Ishikawa (cell line): ENCODE data around the gene WDR46.

Experiments
- CEBPB ChIP-seq: IDR thresholded peaks from 2 replicates; pipeline ENCODE4 v1.6.1; 2012
- EGR1 ChIP-seq: IDR thresholded peaks from 2 replicates; pipeline ENCODE4 v1.6.1; 2012
- EP300 ChIP-seq: IDR thresholded peaks from 2 replicates; pipeline ENCODE4 v1.6.1; 2012; ENCODE audit warnings: borderline replicate concordance
- RAD21 ChIP-seq: IDR thresholded peaks from 2 replicates; pipeline ENCODE4 v1.6.1; 2012; ENCODE audit warnings: low read depth
- TAF1 ChIP-seq: IDR thresholded peaks from 2 replicates; pipeline ENCODE4 v1.6.1; 2012; ENCODE audit warnings: low read depth, mild to moderate bottlenecking
- USF1 ChIP-seq: IDR thresholded peaks from 2 replicates; pipeline ENCODE4 v1.6.1; 2012
- YY1 ChIP-seq: IDR thresholded peaks from 2 replicates; pipeline ENCODE4 v1.6.1; 2012; ENCODE audit warnings: low read depth
- ZBTB7A ChIP-seq: IDR thresholded peaks from 2 replicates; pipeline ENCODE4 v1.6.1; 2012; ENCODE audit warnings: low read depth

- TF ChIP-seq TAF1 (no peak), RAD21 (no peak), ZBTB7A (no peak), EGR1 (no peak), EP300 (no peak), YY1 (no peak), CEBPB (no peak), USF1 (no peak)
Measured at GRCh38 chr6:33321227-33321626, 32.2 kb upstream of the WDR46 start.
